ENCODE data around the gene NKX6-1.

The NKX6-1 gene

DNA sequence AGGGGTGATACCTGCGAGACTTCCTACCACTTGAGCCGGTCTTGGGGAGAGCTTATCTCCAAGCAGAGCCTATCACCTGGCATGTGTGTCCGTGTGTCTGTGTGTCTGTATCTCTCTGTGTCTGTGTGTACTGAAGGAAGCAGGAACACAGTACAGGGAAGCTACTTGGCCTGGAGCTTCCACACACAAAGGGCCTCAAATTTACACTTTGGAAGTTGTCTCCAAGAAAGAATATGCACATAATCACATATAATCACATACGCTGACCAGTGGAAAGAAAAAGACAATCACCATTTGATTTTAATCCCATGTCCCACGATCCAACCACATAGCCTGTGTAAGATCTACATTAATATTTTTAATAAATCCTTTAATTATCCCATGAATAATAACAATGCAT, 13.2 kb upstream of the NKX6-1 start:
- Histone ChIP-seq H3K4me3 (ENCODE audit: insufficient read depth, low read depth, low read length, poor library complexity, severe bottlenecking) (no peak overlapping the region), H3K27me3 (replicated peaks; ENCODE audit: control insufficient read depth, insufficient read depth, low read length, poor library complexity, severe bottlenecking) (peaks cover 4% of the 10 kb centered on the region), H3K4me1 (ENCODE audit: control insufficient read depth, insufficient read depth, low read length, poor library complexity, severe bottlenecking) (no peaks in the 10 kb centered on the region), H3K9me3 (ENCODE audit: control insufficient read depth, low read length) (no peaks in the 10 kb centered on the region), H3K36me3 (ENCODE audit: control insufficient read depth, insufficient read depth, low read length) (no peaks in the 10 kb centered on the region), H3K27ac (ENCODE audit: insufficient read depth, low read length, poor library complexity, severe bottlenecking) (no peak overlapping the region)
- no peak for DNase-seq

DNA sequence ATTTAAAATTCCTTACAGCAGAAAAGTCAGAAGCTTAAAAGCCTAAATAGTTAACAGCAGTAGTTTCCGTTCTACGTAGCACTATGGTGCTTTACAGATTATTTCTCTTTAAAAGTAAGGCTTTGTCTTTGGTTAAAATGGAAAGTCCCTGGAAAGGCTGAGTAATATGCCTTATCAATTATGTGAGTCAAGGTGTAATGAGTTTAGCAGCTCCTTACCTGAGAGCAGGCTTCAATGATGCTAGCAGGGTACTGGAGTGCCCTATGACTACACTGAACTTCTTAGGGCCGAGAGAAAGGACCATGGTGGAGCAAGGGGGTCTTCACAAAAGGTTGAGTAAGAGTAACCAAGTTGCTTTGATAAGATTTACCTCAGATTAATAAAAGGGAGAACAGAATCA, 12.6 kb upstream of the NKX6-1 start:
- Histone ChIP-seq H3K36me3 (ENCODE audit: control insufficient read depth, insufficient read depth, low read length) (no peaks in the 10 kb centered on the region), H3K4me3 (ENCODE audit: insufficient read depth, low read depth, low read length, poor library complexity, severe bottlenecking) (no peak overlapping the region), H3K27ac (ENCODE audit: insufficient read depth, low read length, poor library complexity, severe bottlenecking) (no peak overlapping the region), H3K27me3 (replicated peaks; ENCODE audit: control insufficient read depth, insufficient read depth, low read length, poor library complexity, severe bottlenecking) (peaks cover 4% of the 10 kb centered on the region), H3K9me3 (ENCODE audit: control insufficient read depth, low read length) (no peaks in the 10 kb centered on the region), H3K4me1 (ENCODE audit: control insufficient read depth, insufficient read depth, low read length, poor library complexity, severe bottlenecking) (no peaks in the 10 kb centered on the region)
- DNase-seq, result no peak

DNA sequence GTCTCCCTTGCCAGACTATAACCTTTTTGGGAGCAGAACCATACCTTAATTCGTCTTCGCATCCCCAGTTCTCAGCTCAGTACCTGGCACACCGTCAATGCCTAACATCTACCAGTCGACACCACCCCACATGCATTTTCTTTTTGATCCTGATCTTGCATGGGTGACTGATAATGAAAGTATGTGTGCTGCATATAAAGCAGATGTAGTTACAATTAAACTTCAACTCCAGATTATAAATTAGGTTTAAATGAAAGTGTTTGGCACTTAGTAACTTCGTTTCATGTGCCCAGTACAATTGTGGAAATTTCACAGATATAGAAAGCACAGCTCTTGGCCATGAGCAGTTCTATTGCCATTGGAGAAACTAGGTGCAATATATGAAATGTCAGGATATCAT, 8.8 kb upstream of the NKX6-1 start:
- no peaks in the 10 kb centered on the region for H3K4me1 ChIP-seq (ENCODE audit: control insufficient read depth, insufficient read depth, low read length, poor library complexity, severe bottlenecking)
- peaks cover 8% of the 10 kb centered on the region for H3K27me3 ChIP-seq (replicated peaks; ENCODE audit: control insufficient read depth, insufficient read depth, low read length, poor library complexity, severe bottlenecking)
- H3K4me3 ChIP-seq (ENCODE audit: insufficient read depth, low read depth, low read length, poor library complexity, severe bottlenecking), result no peak overlapping the region
- H3K9me3 ChIP-seq (ENCODE audit: control insufficient read depth, low read length), result no peaks in the 10 kb centered on the region
- H3K27ac ChIP-seq (ENCODE audit: insufficient read depth, low read length, poor library complexity, severe bottlenecking), result no peak overlapping the region
- DNase-seq, result no peak
- no peaks in the 10 kb centered on the region for H3K36me3 ChIP-seq (ENCODE audit: control insufficient read depth, insufficient read depth, low read length)

DNA sequence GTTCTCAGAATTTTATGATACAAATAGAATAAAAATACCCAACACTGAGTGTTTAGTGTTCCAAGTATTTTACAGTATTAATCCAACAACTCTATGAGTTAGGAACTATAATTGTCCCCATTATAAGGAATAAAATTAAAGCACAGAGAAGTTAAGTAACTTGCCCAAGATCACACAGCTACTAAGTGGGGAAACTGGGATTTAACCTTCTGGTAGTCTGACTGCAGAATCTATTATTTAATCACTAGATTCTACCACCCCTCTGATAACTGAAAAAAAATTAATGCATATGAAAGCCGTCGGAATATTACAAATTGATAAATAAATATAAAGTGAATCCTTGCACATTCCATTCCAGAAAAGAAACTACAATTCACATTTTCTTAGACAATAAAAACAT, 5.7 kb upstream of the NKX6-1 start:
- Histone ChIP-seq H3K9me3 (ENCODE audit: control insufficient read depth, low read length) (no peaks in the 10 kb centered on the region), H3K27me3 (replicated peaks; ENCODE audit: control insufficient read depth, insufficient read depth, low read length, poor library complexity, severe bottlenecking) (peaks cover 37% of the 10 kb centered on the region), H3K4me3 (ENCODE audit: insufficient read depth, low read depth, low read length, poor library complexity, severe bottlenecking) (no peak overlapping the region), H3K36me3 (ENCODE audit: control insufficient read depth, insufficient read depth, low read length) (no peaks in the 10 kb centered on the region), H3K27ac (ENCODE audit: insufficient read depth, low read length, poor library complexity, severe bottlenecking) (no peak overlapping the region), H3K4me1 (ENCODE audit: control insufficient read depth, insufficient read depth, low read length, poor library complexity, severe bottlenecking) (no peaks in the 10 kb centered on the region)
- DNase-seq, result no peak

DNA sequence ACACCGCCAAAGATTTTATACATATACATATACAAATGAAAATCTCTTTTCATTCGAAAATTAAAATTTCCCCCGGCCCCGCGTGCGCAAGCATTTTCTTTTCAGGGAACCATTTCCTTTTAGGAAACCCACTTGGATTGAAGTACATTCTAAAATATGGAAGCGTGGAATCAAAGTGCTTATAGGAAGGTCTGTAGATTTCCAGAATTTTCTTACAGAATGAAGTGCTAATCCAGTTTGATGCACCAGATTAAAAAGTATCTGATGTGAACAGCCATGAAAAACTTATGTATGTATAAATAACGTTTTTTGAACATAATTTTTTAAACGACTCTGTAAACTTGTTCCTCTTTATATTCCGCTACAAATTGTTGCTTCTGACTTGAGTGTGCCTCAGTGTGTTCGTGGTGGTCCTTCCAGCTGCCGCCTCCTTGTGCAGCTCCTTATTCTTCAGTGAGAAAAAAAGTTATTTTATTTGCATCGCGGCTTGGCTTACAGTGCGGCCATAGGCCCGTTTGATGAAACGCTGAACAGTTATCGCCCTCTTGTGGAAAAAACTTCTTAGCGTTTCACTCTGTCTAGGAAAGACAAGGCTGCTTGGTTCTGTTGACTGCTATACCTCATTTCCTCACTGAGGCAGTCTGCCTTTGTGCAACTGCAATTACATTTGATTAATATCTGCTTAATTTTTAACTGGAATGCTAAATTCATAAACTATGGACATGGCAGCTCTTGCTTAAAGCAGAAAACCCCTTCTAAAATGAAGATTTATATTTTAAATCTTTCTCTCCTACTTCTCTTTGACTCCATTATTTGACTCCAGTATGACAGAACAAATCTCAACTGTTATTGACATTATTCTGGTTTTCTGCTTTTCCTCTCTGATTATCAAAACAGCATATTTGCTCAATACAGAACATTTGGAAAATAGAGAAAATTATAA, 4.7 kb upstream of the NKX6-1 start:
- no peak for DNase-seq
- H3K4me3 ChIP-seq (ENCODE audit: insufficient read depth, low read depth, low read length, poor library complexity, severe bottlenecking), result no peak overlapping the region
- peaks cover 47% of the 10 kb centered on the region for H3K27me3 ChIP-seq (replicated peaks; ENCODE audit: control insufficient read depth, insufficient read depth, low read length, poor library complexity, severe bottlenecking)
- peaks cover 6% of the 10 kb centered on the region for H3K4me1 ChIP-seq (ENCODE audit: control insufficient read depth, insufficient read depth, low read length, poor library complexity, severe bottlenecking)
- no peaks in the 10 kb centered on the region for H3K9me3 ChIP-seq (ENCODE audit: control insufficient read depth, low read length)
- H3K27ac ChIP-seq (ENCODE audit: insufficient read depth, low read length, poor library complexity, severe bottlenecking), result no peak overlapping the region
- no peaks in the 10 kb centered on the region for H3K36me3 ChIP-seq (ENCODE audit: control insufficient read depth, insufficient read depth, low read length)

DNA sequence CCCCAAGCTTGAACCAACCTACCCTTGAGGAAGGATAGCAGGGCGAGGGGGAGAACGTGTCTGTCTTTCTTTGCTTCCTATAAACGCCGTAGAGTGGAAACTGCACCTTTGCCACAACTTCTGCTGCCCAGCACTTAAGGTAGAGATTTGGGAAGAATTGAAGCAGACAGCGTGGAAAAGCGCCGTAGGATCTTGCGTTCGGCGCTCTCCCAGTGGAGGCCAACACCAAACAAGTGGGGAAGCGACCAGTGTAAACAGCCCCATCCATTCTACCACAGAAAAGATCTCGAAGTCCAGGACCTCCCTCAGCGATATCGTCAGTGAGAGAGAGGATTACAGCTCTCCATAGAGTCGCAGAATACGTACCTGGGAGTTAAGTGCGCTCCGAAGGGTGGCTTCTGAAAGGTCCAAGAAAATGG, 3.9 kb upstream of the NKX6-1 start:
- Histone ChIP-seq H3K4me3 (ENCODE audit: insufficient read depth, low read depth, low read length, poor library complexity, severe bottlenecking) (no peak overlapping the region), H3K4me1 (ENCODE audit: control insufficient read depth, insufficient read depth, low read length, poor library complexity, severe bottlenecking) (peaks cover 13% of the 10 kb centered on the region), H3K36me3 (ENCODE audit: control insufficient read depth, insufficient read depth, low read length) (no peaks in the 10 kb centered on the region), H3K27me3 (replicated peaks; ENCODE audit: control insufficient read depth, insufficient read depth, low read length, poor library complexity, severe bottlenecking) (peaks cover 55% of the 10 kb centered on the region), H3K9me3 (ENCODE audit: control insufficient read depth, low read length) (no peaks in the 10 kb centered on the region), H3K27ac (ENCODE audit: insufficient read depth, low read length, poor library complexity, severe bottlenecking) (no peak overlapping the region)
- DNase-seq, result no peak

DNA sequence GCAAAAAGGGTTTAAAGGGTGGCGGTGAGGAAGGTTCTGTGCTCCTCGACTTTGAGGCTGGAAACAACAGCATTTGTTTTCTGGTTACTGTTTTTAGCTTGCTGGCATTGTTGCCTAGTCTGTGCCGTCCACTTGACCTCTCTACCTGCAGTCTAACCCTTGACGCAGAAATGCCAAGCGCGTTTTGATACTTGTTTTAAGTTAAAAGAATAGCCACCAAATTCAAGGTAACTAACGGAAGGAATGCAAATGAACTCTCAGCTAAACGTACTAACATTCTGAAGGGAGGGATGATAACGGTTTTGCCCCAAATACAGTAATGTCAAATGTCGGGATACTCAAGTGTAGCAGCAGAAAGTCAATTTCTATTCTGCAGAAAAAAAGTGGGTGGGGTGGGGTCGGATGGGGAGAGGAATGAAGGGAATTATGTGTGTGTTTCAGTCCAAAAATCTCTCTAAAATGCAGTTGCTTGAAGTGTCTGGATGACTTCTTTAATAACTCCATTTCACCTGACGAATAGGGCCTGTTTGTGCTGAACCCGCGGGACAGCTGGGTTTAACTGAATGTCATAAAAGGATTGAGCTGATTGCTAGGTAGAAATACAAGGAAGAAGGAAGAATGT, 3.4 kb upstream of the NKX6-1 start:
- Histone ChIP-seq H3K9me3 (ENCODE audit: control insufficient read depth, low read length) (no peaks in the 10 kb centered on the region), H3K27me3 (replicated peaks; ENCODE audit: control insufficient read depth, insufficient read depth, low read length, poor library complexity, severe bottlenecking) (peaks cover 58% of the 10 kb centered on the region), H3K4me3 (ENCODE audit: insufficient read depth, low read depth, low read length, poor library complexity, severe bottlenecking) (no peak overlapping the region), H3K36me3 (ENCODE audit: control insufficient read depth, insufficient read depth, low read length) (no peaks in the 10 kb centered on the region), H3K4me1 (ENCODE audit: control insufficient read depth, insufficient read depth, low read length, poor library complexity, severe bottlenecking) (peaks cover 17% of the 10 kb centered on the region), H3K27ac (ENCODE audit: insufficient read depth, low read length, poor library complexity, severe bottlenecking) (no peak overlapping the region)
- DNase-seq, result no peak

DNA sequence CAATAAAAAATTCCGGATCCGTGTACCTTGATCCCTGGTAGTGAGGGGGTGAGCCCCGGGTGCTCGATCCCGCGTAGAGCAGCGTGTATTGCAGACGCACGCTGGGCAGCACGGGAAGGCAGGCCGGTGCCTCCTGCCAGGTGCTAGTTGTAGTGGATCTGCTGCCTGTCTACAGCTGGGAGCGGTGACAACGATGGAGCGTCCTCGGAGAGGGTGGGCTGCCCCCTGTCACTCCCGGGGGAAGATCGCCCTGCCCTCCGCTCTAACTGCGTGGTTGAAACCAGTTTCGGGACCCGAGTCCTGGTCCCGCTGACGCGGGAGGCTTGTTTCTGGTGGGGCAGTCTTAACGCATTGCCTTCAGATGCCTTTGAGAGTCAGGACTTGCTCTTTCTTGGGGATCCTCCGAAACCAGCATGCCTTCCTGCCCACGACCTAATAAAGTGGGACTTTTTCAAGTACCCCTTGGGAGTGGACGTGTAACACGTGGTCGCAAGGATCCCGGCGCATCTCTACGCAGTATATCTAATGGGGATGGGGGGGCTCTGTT, 2.7 kb upstream of the NKX6-1 start:
- Histone ChIP-seq H3K27me3 (replicated peaks; ENCODE audit: control insufficient read depth, insufficient read depth, low read length, poor library complexity, severe bottlenecking) (peaks cover 65% of the 10 kb centered on the region), H3K9me3 (ENCODE audit: control insufficient read depth, low read length) (no peaks in the 10 kb centered on the region)

DNA sequence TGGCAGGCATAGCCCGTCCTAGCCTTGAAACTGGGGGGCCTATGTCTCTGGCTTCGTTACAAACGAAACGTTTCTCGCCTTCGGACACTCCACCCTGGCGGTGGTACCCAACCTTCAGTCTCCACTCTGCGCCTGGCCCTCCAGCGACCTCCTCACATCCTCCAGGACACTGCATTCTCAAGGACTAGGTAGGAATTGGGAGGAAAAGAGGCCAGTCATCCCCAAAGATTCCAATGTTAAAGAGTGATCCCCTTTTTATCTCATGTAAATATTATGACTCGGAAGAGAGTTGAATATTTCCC, 2.1 kb upstream of the NKX6-1 start:
- Histone ChIP-seq H3K36me3 (ENCODE audit: control insufficient read depth, insufficient read depth, low read length) (no peaks in the 10 kb centered on the region), H3K27me3 (replicated peaks; ENCODE audit: control insufficient read depth, insufficient read depth, low read length, poor library complexity, severe bottlenecking) (peaks cover 71% of the 10 kb centered on the region), H3K4me1 (ENCODE audit: control insufficient read depth, insufficient read depth, low read length, poor library complexity, severe bottlenecking) (peaks cover 17% of the 10 kb centered on the region), H3K4me3 (ENCODE audit: insufficient read depth, low read depth, low read length, poor library complexity, severe bottlenecking) (no peak overlapping the region), H3K9me3 (ENCODE audit: control insufficient read depth, low read length) (no peaks in the 10 kb centered on the region), H3K27ac (ENCODE audit: insufficient read depth, low read length, poor library complexity, severe bottlenecking) (no peak overlapping the region)
- no peak for DNase-seq

More for the DNA sequence above, 2.7 kb upstream of the NKX6-1 start:
- Histone ChIP-seq H3K4me1 (ENCODE audit: control insufficient read depth, insufficient read depth, low read length, poor library complexity, severe bottlenecking) (peaks cover 17% of the 10 kb centered on the region), H3K36me3 (ENCODE audit: control insufficient read depth, insufficient read depth, low read length) (no peaks in the 10 kb centered on the region), H3K27ac (ENCODE audit: insufficient read depth, low read length, poor library complexity, severe bottlenecking) (no peak overlapping the region), H3K4me3 (ENCODE audit: insufficient read depth, low read depth, low read length, poor library complexity, severe bottlenecking) (no peak overlapping the region)
- no peak for DNase-seq

All from effector memory CD4-positive, alpha-beta T cell (primary cell).